NCI-H69 (cell line): ENCODE data around the gene CIAO3.

Experiments used
- DNase-seq: peaks from one replicate; lab custom pipeline; 2025; lab: John Stamatoyannopoulos, UW

CIAO3 gene

GRCh38 chr16:722835-723633 is 17.8 kb downstream of the CIAO3 start:
- DNase-seq = no peak

GRCh38 chr16:721765-722540 is 18.8 kb downstream of the CIAO3 start:
- DNase-seq = peak; percentile 35

- DNase-seq = peak; percentile 96
Measured at GRCh38 chr16:720990-721764, 19.6 kb downstream of the CIAO3 start, which contains the start of gene ANTKMT. Gene ANTKMT, plus strand, starts transcription at chr16:721146. Its CDS starts 129 bp downstream, at chr16:721275.

- DNase-seq = peak; percentile 96
Measured at GRCh38 chr16:720447-720989, 20.3 kb downstream of the CIAO3 start.

GRCh38 chr16:719815-720446 is 20.9 kb downstream of the CIAO3 start:
- peak; percentile 85 for DNase-seq

GRCh38 chr16:718922-719321 is 21.9 kb downstream of the CIAO3 start:
- peak; percentile 46 for DNase-seq

GRCh38 chr16:718389-718788 is 22.4 kb downstream of the CIAO3 start:
- DNase-seq = no peak

GRCh38 chr16:717450-718245 is 23.1 kb downstream of the CIAO3 start:
- DNase-seq = no peak

- DNase-seq = peak; percentile 54
Measured at GRCh38 chr16:716768-717325, 23.9 kb downstream of the CIAO3 start.

- peak; percentile 79 for DNase-seq
Measured at GRCh38 chr16:716200-716568, 24.6 kb downstream of the CIAO3 start.

GRCh38 chr16:715477-716199 is 25.2 kb downstream of the CIAO3 start:
- DNase-seq = peak; percentile 83

- DNase-seq = peak; percentile 97
Measured at GRCh38 chr16:714558-715476, 26.0 kb downstream of the CIAO3 start, which contains the start of gene METRN. Gene METRN, plus strand, starts transcription at chr16:715118. Its CDS starts 172 bp downstream, at chr16:715290.

GRCh38 chr16:714079-714478 is 26.7 kb downstream of the CIAO3 start:
- DNase-seq = no peak

GRCh38 chr16:712740-713250 is 28.0 kb downstream of the CIAO3 start:
- peak; percentile 85 for DNase-seq

- peak; percentile 88 for DNase-seq
Measured at GRCh38 chr16:711548-712320, 29.1 kb downstream of the CIAO3 start.

GRCh38 chr16:711084-711483 is 29.7 kb downstream of the CIAO3 start:
- DNase-seq = peak; percentile 71

- no peak for DNase-seq
Measured at GRCh38 chr16:710500-711075, 30.2 kb downstream of the CIAO3 start.
